ENCODE data around the gene WIPF1. TPM values are rescaled to one million over a fixed set of nuclear protein-coding genes. Genes with fewer than 3 reads are reported as not detected.

Gene WIPF1
- total RNA-seq, 6 experiments from 2014 or later, result 33.0 to 41.7 (median 38.5) TPM

DNA sequence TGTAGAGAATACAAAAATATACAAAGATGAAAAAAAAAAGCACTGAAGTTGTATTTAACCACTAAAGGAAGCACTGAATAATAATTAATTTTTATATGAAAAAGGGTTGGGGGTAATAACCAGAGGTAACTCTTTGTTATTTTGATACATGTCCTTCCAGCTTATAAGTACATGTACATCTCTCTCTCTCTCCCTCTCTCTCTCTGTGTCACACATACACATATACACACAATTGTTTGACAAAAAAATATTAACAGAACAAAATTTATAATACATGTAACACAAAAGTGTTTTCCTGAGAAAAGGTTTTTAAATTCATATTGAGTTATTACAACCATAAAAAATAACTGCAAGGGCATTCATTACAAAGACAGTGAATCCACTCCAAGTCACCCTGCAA lies 4.6 kb downstream of the WIPF1 start:
- Mint-ChIP-seq H3K36me3 (ENCODE audit: low read depth) (peaks cover 5% of the 10 kb centered on the region; the same call in 1 of the 2 replicates), H3K27ac (peak overlapping the region; percentile 86), H3K4me1 (ENCODE audit: low read depth) (peaks cover 77% of the 10 kb centered on the region), H3K4me3 (peak overlapping the region; percentile 74), H3K27me3 (ENCODE audit: insufficient read depth) (no peaks in the 10 kb centered on the region; the same call in 1 of the 2 replicates), H3K9me3 (no peaks in the 10 kb centered on the region)
- no peak for TF ChIP-seq CTCF (IDR thresholded peaks at IDR 0.05)
- DNase-seq, result no peak

DNA sequence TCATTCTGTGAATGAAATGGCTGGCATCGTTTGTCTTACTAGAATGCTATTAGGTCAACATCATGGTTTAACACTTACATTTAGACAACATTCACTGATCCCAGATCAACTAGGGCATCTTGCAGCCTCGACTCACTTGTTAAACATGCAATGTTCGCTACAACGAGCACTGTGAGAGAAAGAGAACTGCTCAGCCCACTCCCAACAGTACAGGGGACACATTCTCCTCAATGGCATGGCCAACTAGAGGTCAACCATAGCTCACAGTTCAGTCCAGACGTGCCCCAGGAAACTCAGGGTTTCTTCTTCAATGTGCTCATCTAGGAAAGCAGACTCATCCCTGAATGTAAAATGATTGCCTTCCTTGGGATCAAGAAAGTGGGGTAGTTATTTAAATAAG lies 5.9 kb downstream of the WIPF1 start:
- no peak for DNase-seq
- Mint-ChIP-seq H3K4me1 (ENCODE audit: low read depth) (peaks cover 76% of the 10 kb centered on the region), H3K27me3 (ENCODE audit: insufficient read depth) (no peaks in the 10 kb centered on the region; the same call in 1 of the 2 replicates), H3K9me3 (no peaks in the 10 kb centered on the region), H3K27ac (peak overlapping the region; percentile 37), H3K4me3 (no peak overlapping the region), H3K36me3 (ENCODE audit: low read depth) (no peaks in the 10 kb centered on the region)
- TF ChIP-seq CTCF (IDR thresholded peaks at IDR 0.05), result no peak

- no peaks in the 10 kb centered on the region for H3K9me3 Mint-ChIP-seq
- H3K4me3 Mint-ChIP-seq, result peak overlapping the region; percentile 27; the same call in 1 of the 2 replicates
- no peaks in the 10 kb centered on the region for H3K36me3 Mint-ChIP-seq (ENCODE audit: low read depth)
- DNase-seq, result peak; percentile 28
- H3K27ac Mint-ChIP-seq, result peak overlapping the region; percentile 37
- no peak for TF ChIP-seq CTCF (IDR thresholded peaks at IDR 0.05)
- H3K27me3 Mint-ChIP-seq (ENCODE audit: insufficient read depth), result no peaks in the 10 kb centered on the region; the same call in 1 of the 2 replicates
- H3K4me1 Mint-ChIP-seq (ENCODE audit: low read depth), result peaks cover 74% of the 10 kb centered on the region
Observed at GRCh38 chr2:174590928-174591648, 6.5 kb downstream of the WIPF1 start.

- no peak for TF ChIP-seq CTCF (IDR thresholded peaks at IDR 0.05)
- Mint-ChIP-seq H3K9me3 (no peaks in the 10 kb centered on the region), H3K4me1 (ENCODE audit: low read depth) (peaks cover 66% of the 10 kb centered on the region), H3K36me3 (ENCODE audit: low read depth) (no peaks in the 10 kb centered on the region), H3K27ac (no peak overlapping the region), H3K27me3 (ENCODE audit: insufficient read depth) (no peaks in the 10 kb centered on the region; the same call in 1 of the 2 replicates), H3K4me3 (no peak overlapping the region)
- no peak for DNase-seq
Observed at GRCh38 chr2:174590346-174590745, 7.3 kb downstream of the WIPF1 start.

GRCh38 chr2:174589334-174589733 lies 8.3 kb downstream of the WIPF1 start:
- no peak overlapping the region; the same call in 1 of the 2 replicates for H3K27ac Mint-ChIP-seq
- no peak for DNase-seq
- H3K9me3 Mint-ChIP-seq, result no peaks in the 10 kb centered on the region
- TF ChIP-seq CTCF (IDR thresholded peaks at IDR 0.05), result no peak
- H3K4me3 Mint-ChIP-seq, result no peak overlapping the region; the same call in 1 of the 2 replicates
- 0 out of 2 replicates have a peak, but pooled peaks cover 7% of the 10 kb centered on the region for H3K36me3 Mint-ChIP-seq (ENCODE audit: low read depth)
- H3K27me3 Mint-ChIP-seq (ENCODE audit: insufficient read depth), result no peaks in the 10 kb centered on the region; the same call in 1 of the 2 replicates
- peaks cover 63% of the 10 kb centered on the region for H3K4me1 Mint-ChIP-seq (ENCODE audit: low read depth)
